HL-60 (cell line): ENCODE data around the gene SLC43A1.

Experiments
- DNase-seq, 2 experiments: peaks; one replicate each; pipeline ENCODE4 v3.0.0-alpha.2; 2010 to 2020; ENCODE audit warnings: low read depth in 1 of 2, low spot score in 1 of 2
- H3K27ac ChIP-seq: fragments of 250-450 bp; sonication (Bioruptor Pico); replicated peaks from 2 replicates; pipeline ENCODE4 v1.5.1; 2020; ENCODE audit warnings: mild to moderate bottlenecking, moderate library complexity
- H3K27me3 ChIP-seq: fragments of 250-450 bp; sonication (Bioruptor Pico); 2 replicates; pipeline ENCODE4 v1.5.1; 2021; ENCODE audit warnings: mild to moderate bottlenecking, moderate library complexity; ENCODE audit not compliant: insufficient read depth, poor library complexity, severe bottlenecking
- H3K4me3 ChIP-seq: replicated peaks from 2 replicates; pipeline ENCODE4 v1.5.1; 2011; ENCODE audit warnings: mild to moderate bottlenecking, control low read depth, low read length; ENCODE audit not compliant: insufficient read depth
- CTCF ChIP-seq: IDR thresholded peaks from one replicate; pipeline ENCODE4 v1.5.1; 2011; ENCODE audit warnings: low read length, control low read depth, inconsistent platforms; ENCODE audit not compliant: insufficient read depth
- GABPA ChIP-seq: IDR thresholded peaks from 2 replicates; pipeline ENCODE4 v1.6.1; 2012; ENCODE audit warnings: low read depth
- POLR2AphosphoS5 ChIP-seq: IDR thresholded peaks from 2 replicates; pipeline ENCODE4 v1.6.1; 2012; ENCODE audit warnings: low read depth
- REST ChIP-seq: IDR thresholded peaks from 2 replicates; pipeline ENCODE4 v1.6.1; 2012; ENCODE audit warnings: low read depth; ENCODE audit not compliant: insufficient replicate concordance
- SPI1 ChIP-seq: IDR thresholded peaks from 2 replicates; pipeline ENCODE4 v1.6.1; 2012; ENCODE audit warnings: low read depth, mild to moderate bottlenecking, borderline replicate concordance
- long read RNA-seq: library from polyadenylated mRNA; unstranded; transcript quantifications from one replicate; pipeline ENCODE4 v2.0.0, GENCODE V29; 2020

SLC43A1 gene
- long read RNA-seq, transcript SLC43A1-204 (15 exons, 2,358 nt) = minor isoform, 60 of 1,664 reads
- long read RNA-seq, transcript SLC43A1-201 (15 exons, 2,598 nt) = major isoform, 1,000 of 1,664 reads
- long read RNA-seq, partial matches to known transcripts = 250 of 1,664 reads
- long read RNA-seq, other reads (novel, unspliced or antisense) = 353 of 1,664 reads

GRCh38 chr11:57515332-57516060 lies at the start of gene SLC43A1:
Gene SLC43A1, minus strand, starts transcription at chr11:57515702. Its CDS starts 1,591 bp downstream, at chr11:57514111.
- no peaks in the 10 kb centered on the region for H3K27me3 ChIP-seq
- peak in 1 of 2 experiments; percentile 70 for DNase-seq
- H3K4me3 ChIP-seq = peak within 1 kb of the TSS; percentile 90
- H3K27ac ChIP-seq = peak within 1 kb of the TSS; percentile 91
- no peak for TF ChIP-seq CTCF
- peak; percentile 24 for TF ChIP-seq REST

GRCh38 chr11:57562596-57562995 lies 47.1 kb upstream of the SLC43A1 start:
- no peak overlapping the region for H3K27ac ChIP-seq
- H3K4me3 ChIP-seq = no peak overlapping the region
- DNase-seq = no peak
- no peaks in the 10 kb centered on the region for H3K27me3 ChIP-seq
- TF ChIP-seq GABPA (no peak), POLR2AphosphoS5 (no peak), SPI1 (no peak), CTCF (no peak), REST (no peak)

- DNase-seq = no peak
- no peak overlapping the region for H3K27ac ChIP-seq
- TF ChIP-seq SPI1 = no peak
- no peak for TF ChIP-seq GABPA
- TF ChIP-seq REST = no peak
- TF ChIP-seq CTCF = no peak
- TF ChIP-seq POLR2AphosphoS5 = no peak
- no peaks in the 10 kb centered on the region for H3K27me3 ChIP-seq
- no peak overlapping the region for H3K4me3 ChIP-seq
Observed at GRCh38 chr11:57560146-57560545, 44.6 kb upstream of the SLC43A1 start.
